LoVo (cell line): Measurements from ENCODE around the gene SLC9C2.
A peak's percentile ranks its signal among the peaks of the same experiment; 100 is the strongest.
"Not testable (repeated sequence)": the region's sequence is repeated elsewhere in the genome, so short reads cannot be mapped to it uniquely, and the experiment has no call there.

Experiments used
- DNase-seq: peaks from one replicate; pipeline ENCODE4 v3.0.0-alpha.2; 2016; ENCODE audit warnings: low spot score

SLC9C2 gene

GRCh38 chr1:173529106-173529505 lies 73.8 kb downstream of the SLC9C2 start:
- no peak for DNase-seq

GRCh38 chr1:173527151-173527826 lies 75.6 kb downstream of the SLC9C2 start:
- no peak for DNase-seq

- no peak for DNase-seq
These were observed 76.9 kb downstream of the SLC9C2 start for GRCh38 chr1:173525926-173526325.

- DNase-seq: no peak
These were observed 79.5 kb downstream of the SLC9C2 start for GRCh38 chr1:173523329-173523728.

- no peak for DNase-seq
These were observed 82.1 kb downstream of the SLC9C2 start for GRCh38 chr1:173520799-173521198.

GRCh38 chr1:173514503-173514902 lies 88.4 kb downstream of the SLC9C2 start:
- not testable (repeated sequence) for DNase-seq

GRCh38 chr1:173509797-173510196 lies 93.1 kb downstream of the SLC9C2 start:
- no peak for DNase-seq

GRCh38 chr1:173508541-173508940 lies 94.3 kb downstream of the SLC9C2 start:
- DNase-seq: no peak

GRCh38 chr1:173507847-173508209 lies 95.0 kb downstream of the SLC9C2 start:
- DNase-seq: peak; percentile 27

GRCh38 chr1:173507205-173507846 lies 95.5 kb downstream of the SLC9C2 start:
- peak; percentile 71 for DNase-seq

GRCh38 chr1:173506437-173506836 lies 96.4 kb downstream of the SLC9C2 start:
- DNase-seq: peak; percentile 25

GRCh38 chr1:173505391-173505790 lies 97.5 kb downstream of the SLC9C2 start:
- no peak for DNase-seq

GRCh38 chr1:173504268-173504667 lies 98.6 kb downstream of the SLC9C2 start:
- no peak for DNase-seq

- DNase-seq: no peak
These were observed 99.5 kb downstream of the SLC9C2 start for GRCh38 chr1:173503391-173503790.

GRCh38 chr1:173502104-173502503 lies 100.8 kb downstream of the SLC9C2 start:
- no peak for DNase-seq

- DNase-seq: no peak
These were observed 103.1 kb downstream of the SLC9C2 start for GRCh38 chr1:173499729-173500128.

- no peak for DNase-seq
These were observed 106.0 kb downstream of the SLC9C2 start for GRCh38 chr1:173496757-173497320.

- DNase-seq: no peak
These were observed 107.1 kb downstream of the SLC9C2 start for GRCh38 chr1:173495609-173496267.

- not testable (repeated sequence) for DNase-seq
These were observed 109.7 kb downstream of the SLC9C2 start for GRCh38 chr1:173493125-173493524.

- DNase-seq: no peak
These were observed 111.4 kb downstream of the SLC9C2 start for GRCh38 chr1:173491508-173491907.

GRCh38 chr1:173489929-173490328 lies 112.9 kb downstream of the SLC9C2 start:
- DNase-seq: no peak

- no peak for DNase-seq
These were observed 113.7 kb downstream of the SLC9C2 start for GRCh38 chr1:173489149-173489600.

GRCh38 chr1:173488001-173488400 lies 114.9 kb downstream of the SLC9C2 start:
- DNase-seq: no peak
